Fibroblast of the aortic adventitia (primary cell): ENCODE results near the gene FOXN3. TPM values are rescaled to one million over a fixed set of nuclear protein-coding genes. Genes with fewer than 3 reads are reported as not detected.
"Not testable (repeated sequence)": the region's sequence is repeated elsewhere in the genome, so short reads cannot be mapped to it uniquely, and the experiment has no call there.

Experiments used
- DNase-seq: peaks from one replicate; pipeline ENCODE4 v3.0.0-alpha.2; 2010; ENCODE audit warnings: low read depth
- H3K4me3 ChIP-seq: 2 replicates; pipeline ENCODE4 v1.5.1; 2011; ENCODE audit warnings: low read depth, mild to moderate bottlenecking, control low read depth, low read length, moderate library complexity
- total RNA-seq: library from RNA; depleted of rRNA; stranded (reverse); fragments of >200 nt; gene quantifications from 2 replicates; pipeline ENCODE4 v1.2.3, GENCODE V29; 2012; ENCODE audit warnings: low replicate concordance
- TF ChIP-seq, protein P1 (sequence below): IDR thresholded peaks from 2 replicates; pipeline ENCODE4 v1.5.1; 2011; ENCODE audit warnings: mild to moderate bottlenecking, low read length, control low read depth, inconsistent platforms; ENCODE audit not compliant: insufficient read depth

FOXN3 gene
- total RNA-seq, 1 donor, result 35.3 TPM

DNA sequence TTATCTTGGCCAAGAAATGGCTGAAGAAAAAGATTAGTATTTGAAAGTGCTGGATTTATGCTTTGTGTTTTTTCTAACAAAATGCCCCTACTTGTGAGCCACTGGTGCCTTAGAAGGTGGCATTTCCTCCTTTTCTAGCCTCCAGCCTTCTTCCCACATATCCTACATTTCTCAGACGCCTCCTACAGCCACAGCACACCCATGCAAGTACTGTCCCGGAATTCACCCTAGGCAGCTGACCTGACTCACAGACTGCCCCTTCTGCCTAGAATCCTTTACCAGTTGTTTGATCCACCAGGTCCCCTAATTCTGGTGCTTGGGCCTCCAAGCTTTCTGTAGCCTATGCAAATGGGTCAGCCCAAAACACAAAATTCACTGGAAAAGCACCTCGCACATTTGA, 166.0 kb downstream of the FOXN3 start:
- no peak overlapping the region for H3K4me3 ChIP-seq
- TF ChIP-seq, protein P1, sequence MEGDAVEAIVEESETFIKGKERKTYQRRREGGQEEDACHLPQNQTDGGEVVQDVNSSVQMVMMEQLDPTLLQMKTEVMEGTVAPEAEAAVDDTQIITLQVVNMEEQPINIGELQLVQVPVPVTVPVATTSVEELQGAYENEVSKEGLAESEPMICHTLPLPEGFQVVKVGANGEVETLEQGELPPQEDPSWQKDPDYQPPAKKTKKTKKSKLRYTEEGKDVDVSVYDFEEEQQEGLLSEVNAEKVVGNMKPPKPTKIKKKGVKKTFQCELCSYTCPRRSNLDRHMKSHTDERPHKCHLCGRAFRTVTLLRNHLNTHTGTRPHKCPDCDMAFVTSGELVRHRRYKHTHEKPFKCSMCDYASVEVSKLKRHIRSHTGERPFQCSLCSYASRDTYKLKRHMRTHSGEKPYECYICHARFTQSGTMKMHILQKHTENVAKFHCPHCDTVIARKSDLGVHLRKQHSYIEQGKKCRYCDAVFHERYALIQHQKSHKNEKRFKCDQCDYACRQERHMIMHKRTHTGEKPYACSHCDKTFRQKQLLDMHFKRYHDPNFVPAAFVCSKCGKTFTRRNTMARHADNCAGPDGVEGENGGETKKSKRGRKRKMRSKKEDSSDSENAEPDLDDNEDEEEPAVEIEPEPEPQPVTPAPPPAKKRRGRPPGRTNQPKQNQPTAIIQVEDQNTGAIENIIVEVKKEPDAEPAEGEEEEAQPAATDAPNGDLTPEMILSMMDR, result no peak
- DNase-seq, result no peak

DNA sequence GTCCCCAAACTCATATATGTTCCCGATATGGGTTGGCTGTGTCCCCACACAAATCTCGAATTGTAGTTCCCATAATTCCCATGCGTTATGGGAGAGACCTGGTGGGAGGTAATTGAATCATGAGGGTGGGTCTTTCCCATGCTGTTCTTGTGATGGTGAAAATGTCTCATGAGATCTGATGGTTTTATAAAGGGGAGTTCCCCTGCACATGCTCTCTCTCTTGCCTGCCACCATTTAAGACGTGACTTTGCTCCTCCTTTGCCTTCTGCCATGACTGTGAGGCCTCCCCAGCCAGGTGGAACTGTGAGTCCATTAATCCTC, 166.4 kb downstream of the FOXN3 start:
- DNase-seq, H3K4me3 ChIP-seq: not testable (repeated sequence)

DNA sequence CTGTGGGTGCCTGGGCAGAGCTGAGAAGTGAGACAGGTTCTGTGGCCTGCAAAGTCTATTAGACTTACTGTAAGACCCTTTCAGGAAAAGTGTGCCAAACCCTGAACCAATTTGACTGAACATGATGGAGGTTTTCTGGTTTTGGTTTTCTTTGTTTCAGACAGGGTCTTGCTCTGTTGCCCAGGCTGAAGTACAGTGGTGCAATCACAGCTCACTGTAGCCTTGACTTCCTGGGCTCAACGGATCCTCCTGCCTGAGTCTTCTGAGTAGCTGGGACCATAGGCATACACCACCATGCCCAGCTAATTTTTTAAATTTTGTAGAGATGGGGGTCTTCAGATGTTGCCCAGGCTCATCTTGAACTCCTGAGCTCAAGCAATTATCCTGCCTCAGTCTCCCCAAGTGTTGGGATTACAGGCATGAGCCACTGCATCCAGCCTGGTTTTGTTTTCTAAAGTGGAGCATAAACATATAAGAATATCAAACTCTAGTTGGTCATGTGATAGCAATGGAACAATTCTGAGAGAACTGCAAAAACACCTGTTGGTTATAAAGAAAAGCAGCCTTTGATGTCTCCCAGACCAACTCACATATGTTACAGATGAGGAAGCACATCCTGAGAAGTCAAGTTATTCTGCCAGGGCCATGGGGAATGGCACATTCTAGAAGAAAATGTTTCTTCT, 166.9 kb downstream of the FOXN3 start:
- TF ChIP-seq, protein P1, result no peak
- no peak for DNase-seq
- no peak overlapping the region for H3K4me3 ChIP-seq

DNA sequence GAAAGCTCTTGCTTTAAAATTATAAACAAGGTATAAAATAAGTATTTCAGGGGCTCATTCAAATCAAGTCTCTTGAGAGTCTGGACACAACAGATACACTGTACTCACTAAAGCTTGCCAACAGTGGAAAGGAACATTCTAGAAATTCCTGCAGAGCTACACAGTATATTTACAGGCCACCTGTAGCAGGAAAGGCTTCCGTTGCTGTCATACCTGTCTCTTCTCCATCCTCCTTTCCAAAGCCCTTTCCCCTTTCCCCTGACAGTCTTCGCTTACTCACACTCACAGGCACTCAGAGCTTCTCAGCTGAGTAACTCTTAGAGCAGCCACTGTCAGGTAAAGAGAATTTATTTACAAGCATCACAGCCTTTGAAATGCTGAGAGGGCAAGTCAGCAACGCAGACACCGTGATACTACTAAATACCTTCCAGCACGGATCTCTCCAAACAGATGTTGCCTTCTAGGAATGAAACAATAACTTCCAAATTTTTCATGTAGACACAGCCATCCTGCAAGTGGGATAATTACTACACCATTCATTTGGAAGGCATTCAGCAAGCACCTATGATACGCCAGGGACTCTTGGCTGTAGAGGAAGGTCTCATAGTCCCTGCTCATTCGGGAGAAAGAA, 167.9 kb downstream of the FOXN3 start:
- no peak overlapping the region for H3K4me3 ChIP-seq
- no peak for DNase-seq
- TF ChIP-seq, protein P1, result no peak

DNA sequence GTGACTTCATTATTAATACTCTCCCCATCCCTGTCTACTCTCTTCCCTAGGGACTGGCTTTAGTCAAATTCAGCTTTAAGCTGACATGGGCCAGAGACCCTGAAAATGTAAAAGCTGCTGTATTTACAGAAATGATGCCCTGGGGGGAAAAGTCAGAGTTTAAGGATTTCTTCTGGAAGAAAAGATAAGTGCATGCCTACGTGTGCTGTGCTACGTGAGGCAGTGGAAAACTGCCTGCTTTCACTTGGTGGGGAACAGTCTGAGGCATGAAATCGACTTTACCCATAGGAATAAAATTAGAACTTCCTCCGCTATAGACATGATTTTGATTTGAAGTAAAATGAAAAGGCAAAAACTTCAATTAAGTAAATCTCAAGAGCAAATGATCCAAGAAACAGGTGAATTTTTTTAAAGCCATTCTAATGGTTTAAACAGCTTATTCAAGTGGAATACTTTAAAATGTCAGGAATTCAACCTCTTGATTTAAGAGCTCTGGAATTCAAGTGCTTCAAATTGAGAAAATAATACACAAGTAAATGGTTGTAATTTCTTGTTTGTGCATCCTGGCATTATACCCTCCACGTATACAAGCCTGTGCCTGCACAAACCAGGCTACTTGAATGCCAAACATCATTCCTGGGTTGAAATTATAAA, 168.5 kb downstream of the FOXN3 start:
- TF ChIP-seq, protein P1, result no peak
- DNase-seq, result no peak

DNA sequence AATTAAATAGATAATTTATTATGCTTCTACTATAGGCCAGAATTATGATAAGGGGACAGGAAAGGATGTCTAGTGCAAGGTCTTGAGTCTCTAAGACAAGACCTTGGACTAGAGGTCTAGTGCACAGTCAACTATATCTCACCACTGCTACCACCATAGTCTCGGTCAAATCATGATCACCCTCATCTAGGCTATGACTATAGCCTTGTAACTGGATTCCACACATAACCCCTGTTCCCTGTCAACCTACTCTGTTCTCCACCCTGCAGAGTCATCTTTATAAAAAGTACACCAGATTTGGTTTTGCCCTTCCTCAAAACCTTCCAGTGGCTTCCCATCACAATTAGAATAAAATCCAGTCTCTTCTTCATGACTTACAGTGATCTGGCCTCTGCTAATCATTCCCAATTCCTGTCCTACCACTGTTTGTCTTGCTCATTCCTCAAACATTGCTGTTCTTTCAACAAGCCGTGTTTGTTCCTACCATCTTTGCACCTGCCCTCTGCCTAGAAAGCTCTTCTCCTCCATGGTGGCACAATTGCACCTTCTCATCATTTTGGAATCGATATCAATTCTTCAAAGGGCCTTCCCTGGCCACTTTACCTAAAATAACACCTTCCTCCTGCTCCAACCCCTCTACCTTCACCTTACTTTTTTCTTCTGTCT, 169.4 kb downstream of the FOXN3 start:
- TF ChIP-seq, protein P1, result no peak
- no peak overlapping the region for H3K4me3 ChIP-seq
- DNase-seq, result no peak

More for the DNA sequence above, 168.5 kb downstream of the FOXN3 start:
- no peak overlapping the region for H3K4me3 ChIP-seq

DNA sequence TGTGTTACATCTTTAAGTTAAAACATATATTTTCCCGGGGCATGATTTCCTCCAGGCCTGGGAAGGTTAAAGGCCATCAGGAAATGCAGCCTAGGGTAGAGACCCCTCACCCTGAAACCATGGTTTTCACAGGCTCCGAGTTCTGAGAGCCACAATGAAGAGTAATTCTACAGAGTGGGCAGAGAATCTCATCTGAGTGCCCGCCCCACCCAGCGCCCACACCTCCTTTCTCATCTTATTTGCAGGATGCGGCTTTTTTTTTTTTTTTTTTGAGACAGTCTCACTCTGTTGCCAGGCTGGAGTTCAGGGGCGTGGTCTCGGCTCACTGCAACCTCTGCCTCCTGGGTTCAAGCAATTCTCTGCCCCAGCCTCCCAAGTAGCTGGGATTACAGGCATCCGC, 170.7 kb downstream of the FOXN3 start:
- no peak overlapping the region for H3K4me3 ChIP-seq
- TF ChIP-seq, protein P1, result no peak

More for the DNA sequence above, 170.7 kb downstream of the FOXN3 start:
- DNase-seq, result no peak
